Measurements from ENCODE around the gene CLTA.
A peak's percentile ranks its signal among the peaks of the same experiment; 100 is the strongest.

CLTA gene

GRCh38 chr9:36166168-36166927 lies 24.4 kb upstream of the CLTA start:
- peaks cover 9% of the 10 kb centered on the region for H3K4me1 ChIP-seq (ENCODE audit: insufficient read depth, low read length, severe bottlenecking)
- H3K9me2 ChIP-seq (ENCODE audit: low read depth, low read length): no peaks in the 10 kb centered on the region
- peak overlapping the region; percentile 89 for H3K4me2 ChIP-seq (ENCODE audit: low read length)
- no peak overlapping the region; the same call in 1 of the 2 replicates for H3K9ac ChIP-seq (ENCODE audit: low read length)
- no peaks in the 10 kb centered on the region for H3K9me3 ChIP-seq (ENCODE audit: low read length)
- TF ChIP-seq EZH2 (IDR thresholded peaks at IDR 0.05; ENCODE audit: borderline replicate concordance, low read length) (no peak), CTCF (IDR thresholded peaks at IDR 0.05; ENCODE audit: low read length) (peak; percentile 92)
- H3K27ac ChIP-seq (ENCODE audit: low read depth, low read length, poor library complexity, severe bottlenecking): no peak overlapping the region
- H3K4me3 ChIP-seq (ENCODE audit: low read depth, low read length, poor library complexity, severe bottlenecking): peak overlapping the region; percentile 59
- H3K36me3 ChIP-seq (ENCODE audit: insufficient read depth, low read length): no peaks in the 10 kb centered on the region
- H3K79me2 ChIP-seq (ENCODE audit: insufficient read depth, low read length): no peaks in the 10 kb centered on the region
- H3F3A ChIP-seq (ENCODE audit: insufficient read depth, low read length): no peaks in the 10 kb centered on the region
- H3K27me3 ChIP-seq (ENCODE audit: insufficient read depth, low read length): 0 out of 2 replicates have a peak, but pooled peaks cover 9% of the 10 kb centered on the region
- no peak overlapping the region for H2AFZ ChIP-seq (ENCODE audit: low read length)
- no peaks in the 10 kb centered on the region for H4K20me1 ChIP-seq (ENCODE audit: insufficient read depth, low read length)

GRCh38 chr9:36169166-36169565 lies 21.6 kb upstream of the CLTA start, which contains the start of gene CCIN:
CCIN (plus strand) TSS chr9:36169388; CDS start chr9:36169503, 115 bp downstream.
- no peaks in the 10 kb centered on the region for H3K79me2 ChIP-seq (ENCODE audit: insufficient read depth, low read length)

GRCh38 chr9:36169708-36170107 lies 21.0 kb upstream of the CLTA start:
- no peaks in the 10 kb centered on the region for H3K9me2 ChIP-seq (ENCODE audit: low read depth, low read length)
- H3K4me3 ChIP-seq (ENCODE audit: low read depth, low read length, poor library complexity, severe bottlenecking): no peak overlapping the region

More at GRCh38 chr9:36169166-36169565, 21.6 kb upstream of the CLTA start, which contains the start of gene CCIN:
- H3F3A ChIP-seq (ENCODE audit: insufficient read depth, low read length): no peaks in the 10 kb centered on the region
- H3K9ac ChIP-seq (ENCODE audit: low read length): no peak within 1 kb of the TSS
- H3K4me3 ChIP-seq (ENCODE audit: low read depth, low read length, poor library complexity, severe bottlenecking): no peak within 1 kb of the TSS
- no peak within 1 kb of the TSS for H3K27ac ChIP-seq (ENCODE audit: low read depth, low read length, poor library complexity, severe bottlenecking)
- no peaks in the 10 kb centered on the region for H3K9me3 ChIP-seq (ENCODE audit: low read length)
- no peaks in the 10 kb centered on the region for H3K36me3 ChIP-seq (ENCODE audit: insufficient read depth, low read length)
- TF ChIP-seq CTCF (IDR thresholded peaks at IDR 0.05; ENCODE audit: low read length): no peak
- no peak for TF ChIP-seq EZH2 (IDR thresholded peaks at IDR 0.05; ENCODE audit: borderline replicate concordance, low read length)
- no peak within 1 kb of the TSS for H2AFZ ChIP-seq (ENCODE audit: low read length)
- H3K4me1 ChIP-seq (ENCODE audit: insufficient read depth, low read length, severe bottlenecking): peaks cover 9% of the 10 kb centered on the region
- H3K9me2 ChIP-seq (ENCODE audit: low read depth, low read length): no peaks in the 10 kb centered on the region
- no peaks in the 10 kb centered on the region for H4K20me1 ChIP-seq (ENCODE audit: insufficient read depth, low read length)
- H3K27me3 ChIP-seq (ENCODE audit: insufficient read depth, low read length): 0 out of 2 replicates have a peak, but pooled peaks cover 4% of the 10 kb centered on the region
- H3K4me2 ChIP-seq (ENCODE audit: low read length): no peak within 1 kb of the TSS

More at GRCh38 chr9:36169708-36170107, 21.0 kb upstream of the CLTA start:
- H3K4me1 ChIP-seq (ENCODE audit: insufficient read depth, low read length, severe bottlenecking): peaks cover 9% of the 10 kb centered on the region
- no peaks in the 10 kb centered on the region for H4K20me1 ChIP-seq (ENCODE audit: insufficient read depth, low read length)
- H3K79me2 ChIP-seq (ENCODE audit: insufficient read depth, low read length): no peaks in the 10 kb centered on the region
- H3K4me2 ChIP-seq (ENCODE audit: low read length): no peak overlapping the region
- no peak overlapping the region for H2AFZ ChIP-seq (ENCODE audit: low read length)
- H3F3A ChIP-seq (ENCODE audit: insufficient read depth, low read length): no peaks in the 10 kb centered on the region
- no peak overlapping the region for H3K9ac ChIP-seq (ENCODE audit: low read length)
- TF ChIP-seq CTCF (IDR thresholded peaks at IDR 0.05; ENCODE audit: low read length): no peak
- no peak for TF ChIP-seq EZH2 (IDR thresholded peaks at IDR 0.05; ENCODE audit: borderline replicate concordance, low read length)
- 0 out of 2 replicates have a peak, but pooled peaks cover 4% of the 10 kb centered on the region for H3K27me3 ChIP-seq (ENCODE audit: insufficient read depth, low read length)
- H3K36me3 ChIP-seq (ENCODE audit: insufficient read depth, low read length): no peaks in the 10 kb centered on the region
- no peak overlapping the region for H3K27ac ChIP-seq (ENCODE audit: low read depth, low read length, poor library complexity, severe bottlenecking)
- H3K9me3 ChIP-seq (ENCODE audit: low read length): no peaks in the 10 kb centered on the region

Data from OCI-LY1 (cell line).